Activated CD4-positive, CD25-positive, alpha-beta regulatory T cell treated with anti-CD3 and anti-CD28 coated beads, Interleukin-2, amount 50 U/mL, for 16 hours (primary cell): ENCODE data around the gene MXD1.

ENCODE experiments used
- DNase-seq: peaks from one replicate; pipeline ENCODE4 v3.0.0-alpha.2; 2020; ENCODE audit warnings: low read depth, low spot score

MXD1 gene

DNA sequence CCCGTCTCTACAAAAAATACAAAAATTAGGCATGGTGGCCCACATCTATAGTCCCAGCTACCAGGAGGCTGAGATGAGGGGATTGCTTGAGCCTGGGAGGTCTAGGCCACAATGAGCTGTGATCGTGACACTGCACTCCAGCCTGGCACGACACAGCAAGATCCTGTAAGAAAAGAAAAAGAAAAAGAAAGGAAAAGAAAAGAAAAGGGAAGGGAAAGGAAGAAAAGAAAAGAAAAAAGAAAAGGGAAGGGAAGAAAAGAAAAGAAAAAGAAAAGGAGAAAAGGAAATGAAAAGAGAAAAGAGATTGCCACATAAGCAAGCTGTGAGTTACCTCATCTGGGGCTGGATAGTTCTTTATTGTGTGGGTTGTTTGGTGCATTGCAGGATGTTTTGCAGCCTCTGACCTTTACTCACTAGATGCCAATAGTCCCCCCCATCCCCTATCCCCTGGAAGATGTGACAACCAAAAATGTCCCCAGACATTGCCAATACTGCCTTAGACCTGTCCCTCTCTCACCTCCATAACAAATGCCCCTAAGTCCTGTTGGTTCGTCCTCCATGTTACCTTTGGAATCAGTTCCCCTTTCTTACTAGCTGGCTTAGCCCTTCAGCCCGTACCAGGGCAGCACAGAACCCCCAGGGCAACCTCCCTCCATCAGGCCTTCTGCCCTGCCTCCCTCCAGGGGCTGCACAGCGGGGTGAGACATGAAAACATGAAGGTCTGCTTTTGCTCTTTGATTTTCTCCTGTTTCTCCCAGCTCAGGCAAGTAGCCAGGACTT lies 37.6 kb downstream of the MXD1 start:
- no peak for DNase-seq

DNA sequence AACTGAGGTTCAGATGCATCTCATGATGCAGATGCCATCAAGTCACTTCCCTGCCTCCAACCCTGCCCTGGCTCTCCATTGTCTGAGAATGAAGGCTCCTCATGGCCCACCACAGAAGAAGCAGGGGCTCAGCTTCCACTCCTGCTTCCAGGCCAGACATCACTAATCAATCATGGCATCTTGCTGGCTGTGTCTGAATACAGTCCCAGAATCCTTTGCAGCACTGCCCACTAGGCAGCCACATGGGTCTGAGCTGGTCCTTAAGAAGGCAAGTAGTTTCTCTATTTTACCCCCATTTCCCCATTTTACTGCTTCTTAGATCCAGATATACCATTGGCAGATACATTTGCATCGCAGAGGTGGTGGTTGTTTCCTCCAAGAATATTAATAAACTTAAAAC lies 39.2 kb downstream of the MXD1 start:
- DNase-seq, result no peak

DNA sequence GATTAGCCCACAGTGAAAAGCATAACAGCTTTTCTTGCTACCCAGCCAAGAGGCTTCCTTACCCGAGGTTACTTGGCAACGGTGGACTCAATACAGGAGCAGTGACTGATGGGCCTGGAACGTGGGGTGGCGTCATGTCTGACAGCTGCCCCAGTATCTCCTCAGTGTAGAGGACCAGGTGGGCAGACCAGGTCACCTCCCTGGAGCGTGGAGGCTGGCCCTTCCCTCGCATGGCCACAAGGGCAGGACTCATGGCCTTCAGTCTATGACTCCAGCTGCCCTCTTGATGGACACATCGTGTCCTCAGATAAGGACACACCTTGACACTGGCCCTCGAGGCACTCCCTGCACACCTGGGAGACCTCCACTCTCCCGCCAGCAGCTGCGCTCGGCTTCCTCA lies 40.1 kb downstream of the MXD1 start:
- DNase-seq, result no peak

DNA sequence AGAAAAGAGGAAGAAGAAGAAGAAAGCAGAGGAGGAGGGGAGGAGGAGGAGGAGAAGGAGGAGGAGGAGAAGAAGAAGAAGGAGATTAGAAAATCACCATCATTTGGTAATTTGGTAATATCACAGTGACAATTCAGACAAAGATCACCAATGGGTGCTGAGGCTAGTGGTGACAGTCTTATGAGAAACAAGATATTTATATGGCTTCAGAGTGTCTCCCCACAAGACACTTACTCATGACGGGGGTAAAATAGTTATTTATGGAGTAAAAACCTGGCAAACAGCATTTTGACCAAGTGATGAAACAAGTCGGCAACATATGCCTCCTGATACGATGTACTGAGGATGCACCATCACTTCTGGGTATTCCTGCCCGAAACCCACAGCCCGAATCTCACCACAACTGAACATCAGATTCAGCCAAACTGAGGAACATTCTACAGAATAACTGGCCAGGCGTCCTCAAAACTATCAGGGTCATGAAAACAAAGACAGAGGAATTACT lies 41.6 kb downstream of the MXD1 start:
- no peak for DNase-seq

DNA sequence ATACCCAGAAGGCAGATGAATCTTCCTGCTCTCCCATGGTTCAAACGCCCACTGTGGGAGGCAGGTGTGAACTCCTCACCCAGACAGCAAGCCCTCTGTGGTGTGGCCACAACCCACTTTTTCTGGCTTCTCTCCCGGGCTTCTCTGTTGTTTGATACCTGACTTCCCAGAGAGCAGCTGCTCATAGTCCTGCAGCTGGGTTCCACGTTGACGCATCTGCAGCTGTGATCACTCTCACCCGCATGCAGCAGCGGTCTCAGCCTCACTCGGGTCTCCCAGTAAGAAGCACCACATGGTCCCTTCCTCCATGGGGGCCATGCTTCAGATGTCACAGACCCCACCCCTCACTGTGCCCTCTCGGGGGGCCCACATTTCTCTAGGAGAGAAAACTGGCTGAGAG lies 43.1 kb downstream of the MXD1 start:
- no peak for DNase-seq

DNA sequence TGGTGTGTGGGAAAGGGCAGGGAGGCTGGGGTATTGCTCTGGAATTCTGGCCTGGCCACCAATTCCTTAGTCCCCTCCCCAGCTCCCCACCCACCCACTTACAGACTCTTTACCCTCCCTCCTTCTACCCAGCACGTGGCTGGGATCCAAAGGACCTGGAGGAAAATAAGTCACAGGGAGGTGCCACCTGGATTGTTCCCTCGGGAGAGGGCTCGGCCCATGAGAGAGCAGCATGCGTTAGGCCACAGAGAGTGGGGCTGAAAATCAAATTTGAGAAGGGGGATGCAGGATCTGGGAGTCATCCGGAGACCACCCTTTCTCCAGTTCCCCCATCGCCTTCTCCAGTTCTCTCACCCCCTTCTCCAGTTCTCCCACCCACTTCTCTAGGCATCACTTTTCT lies 43.6 kb downstream of the MXD1 start:
- DNase-seq, result no peak

DNA sequence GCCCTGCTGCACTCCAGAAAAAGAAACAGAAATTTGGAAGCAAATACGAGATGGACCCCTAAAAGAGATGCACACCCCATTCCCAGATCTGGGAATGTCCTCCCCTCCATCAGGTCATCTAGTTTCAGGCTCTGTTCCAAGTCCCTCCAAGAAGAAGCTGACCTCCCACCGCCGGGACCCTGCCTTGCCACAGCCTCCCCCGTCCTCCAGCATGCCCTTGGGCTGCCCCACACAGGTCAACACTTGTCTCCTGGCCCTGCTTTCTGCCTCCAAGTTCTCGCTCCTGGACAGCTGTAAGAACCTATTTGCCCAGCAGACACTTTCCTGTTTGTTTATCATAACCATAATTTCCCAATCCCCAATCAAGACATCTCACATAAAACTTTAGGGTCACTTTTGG lies 44.5 kb downstream of the MXD1 start:
- no peak for DNase-seq

DNA sequence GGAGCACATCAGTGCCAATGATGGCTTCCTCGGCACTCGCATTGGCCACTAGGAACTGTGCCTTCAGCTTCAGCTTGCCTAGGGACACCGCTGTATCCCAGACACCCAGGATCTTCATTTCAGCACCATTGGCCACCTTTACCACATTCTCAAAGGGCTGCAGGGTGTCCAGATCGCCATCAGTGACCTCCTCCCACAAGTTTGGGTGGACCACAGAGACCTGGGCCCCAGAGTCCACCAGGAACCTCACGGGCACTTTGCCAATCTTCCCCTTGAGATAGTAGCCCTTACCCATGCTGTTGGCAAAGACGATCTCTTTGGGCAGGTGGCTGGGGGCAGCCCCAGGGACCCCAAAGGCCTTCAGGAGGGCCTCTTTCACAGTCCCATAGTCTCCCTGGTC lies 45.9 kb downstream of the MXD1 start:
- no peak for DNase-seq

DNA sequence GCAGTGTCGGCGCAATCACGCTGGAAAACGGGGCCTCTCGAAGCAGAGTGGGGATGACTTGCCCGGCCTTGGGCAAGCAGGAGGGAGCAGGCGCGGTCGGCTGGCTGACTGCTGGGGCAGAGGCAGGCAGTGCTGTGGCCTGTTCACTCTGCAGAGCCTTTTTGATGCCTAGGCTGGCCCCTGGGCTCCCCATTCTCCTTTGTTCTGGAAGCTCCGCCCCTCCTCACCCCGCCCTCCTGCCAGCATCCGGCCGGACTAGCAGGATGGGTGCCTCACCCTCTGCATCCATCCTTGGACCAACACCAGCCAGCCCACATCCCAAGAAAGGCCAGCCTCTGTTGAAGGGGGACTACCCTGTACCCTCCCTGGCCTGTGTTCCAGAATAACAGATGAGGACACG lies 46.6 kb downstream of the MXD1 start, which contains the start of gene ASPRV1:
ASPRV1 (minus strand) TSS at position 136 of the 400 bp plus-strand sequence. CDS start 195 bp downstream, outside the sequence.
- DNase-seq, result no peak

DNA sequence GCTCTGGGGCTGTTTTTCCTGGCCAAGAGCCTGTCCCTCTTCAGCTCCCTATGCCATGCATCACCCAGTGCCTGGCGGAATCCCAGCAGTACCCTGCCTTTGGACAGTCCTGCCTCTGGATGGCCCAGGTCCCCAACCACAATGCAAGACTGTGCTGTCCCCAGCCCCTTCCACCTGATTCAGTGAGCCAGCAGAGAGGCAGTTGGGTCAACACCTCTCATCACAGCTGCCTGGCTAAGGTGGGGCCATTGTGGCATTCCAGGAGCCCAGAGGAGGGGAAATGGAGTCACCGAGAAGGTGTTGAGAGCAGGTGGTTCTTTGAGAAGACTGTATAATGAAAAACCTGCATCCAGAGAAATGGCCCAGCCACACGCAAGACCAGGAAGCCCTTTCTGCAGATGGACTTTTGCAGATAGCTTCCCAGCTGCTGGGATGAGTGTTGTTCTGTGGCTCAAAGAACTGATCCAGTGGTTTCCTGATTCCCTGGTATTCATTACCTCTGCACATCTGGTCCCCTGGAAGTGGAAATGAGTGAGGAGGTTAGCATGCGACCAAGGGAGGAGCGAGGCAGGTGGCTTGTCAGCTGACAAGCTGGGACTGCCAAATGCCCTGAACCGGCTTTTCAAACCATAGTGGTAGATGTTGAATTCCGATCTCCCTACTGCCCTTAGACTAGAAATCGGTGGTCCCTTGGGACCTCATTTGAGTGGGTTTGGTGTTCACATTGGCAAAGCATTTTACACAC lies 48.2 kb downstream of the MXD1 start:
- no peak for DNase-seq

DNA sequence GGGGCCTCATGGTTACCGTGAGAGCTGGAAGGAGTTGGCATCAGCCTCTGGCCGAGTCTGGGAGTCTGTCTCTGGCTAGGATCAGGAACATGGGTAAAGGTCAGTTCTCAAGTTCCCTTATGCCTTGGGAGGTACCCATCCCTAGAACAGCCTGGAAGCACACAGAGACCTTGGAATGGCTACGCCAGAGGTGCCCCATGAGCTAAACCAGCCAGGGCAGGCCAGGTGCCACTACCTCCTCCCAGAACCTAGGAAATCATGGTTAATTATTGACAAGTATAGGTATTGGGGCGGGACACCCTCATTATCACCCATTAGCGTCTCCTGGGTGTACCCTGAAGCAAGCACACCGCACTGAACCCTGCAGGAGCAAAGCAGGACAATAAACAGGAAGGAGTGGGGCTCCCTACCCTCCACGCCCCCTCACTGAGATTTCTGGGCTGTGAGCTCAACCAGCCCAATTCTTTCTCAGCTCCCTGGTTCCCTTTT lies 49.5 kb downstream of the MXD1 start:
- DNase-seq, result no peak

DNA sequence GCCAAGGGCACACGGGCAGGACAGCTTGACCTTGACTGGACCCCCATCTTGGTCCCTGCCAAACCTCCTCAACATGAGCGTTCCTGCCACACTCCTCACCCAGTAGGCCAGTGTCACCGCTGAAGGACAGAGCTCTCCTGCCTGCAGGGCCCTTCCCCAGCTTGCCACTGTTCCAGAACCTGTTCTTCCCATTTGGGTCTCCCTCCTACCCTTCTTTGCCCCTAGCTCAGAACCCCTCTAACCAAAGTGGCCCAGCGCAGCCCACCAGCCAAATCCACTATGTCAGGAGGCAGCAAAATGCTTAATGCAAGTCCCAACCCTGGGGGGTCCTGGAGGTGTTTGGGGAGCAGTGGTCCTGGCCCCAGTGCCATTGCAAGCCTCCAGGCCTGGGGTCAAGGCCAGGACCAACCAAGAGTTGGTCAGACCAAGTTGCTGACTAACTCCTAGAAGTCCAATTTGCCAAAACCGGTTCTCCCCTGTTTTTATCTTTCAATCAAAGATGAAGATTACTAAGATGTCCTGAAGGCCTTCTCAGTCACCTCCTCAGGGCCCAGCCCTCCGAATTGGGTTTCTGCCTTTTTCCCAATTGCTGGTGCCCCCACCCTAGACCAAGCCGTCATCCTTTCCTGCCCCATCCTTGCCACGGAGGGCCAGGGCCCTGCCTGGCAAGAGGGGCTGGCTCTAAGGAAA lies 51.0 kb downstream of the MXD1 start:
- DNase-seq, result no peak

DNA sequence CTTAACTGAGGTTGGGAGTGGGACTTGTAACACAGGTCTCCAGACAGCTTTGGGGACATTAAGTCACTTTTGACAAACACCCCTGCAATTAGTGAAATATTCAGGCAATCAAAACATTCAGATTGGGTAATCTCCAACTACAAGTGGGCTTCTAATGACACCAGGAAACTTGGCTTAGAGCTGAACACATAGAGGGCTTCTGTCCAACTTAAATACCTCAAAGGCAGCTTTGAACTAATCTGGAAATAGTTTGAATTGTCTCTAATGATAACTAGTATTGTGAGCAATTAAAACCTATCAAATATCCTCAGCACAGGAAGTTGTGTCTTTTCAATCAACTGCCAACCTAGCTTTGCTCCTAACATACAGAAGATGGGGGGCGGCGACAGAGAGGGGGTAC lies 51.6 kb downstream of the MXD1 start:
- DNase-seq, result no peak

DNA sequence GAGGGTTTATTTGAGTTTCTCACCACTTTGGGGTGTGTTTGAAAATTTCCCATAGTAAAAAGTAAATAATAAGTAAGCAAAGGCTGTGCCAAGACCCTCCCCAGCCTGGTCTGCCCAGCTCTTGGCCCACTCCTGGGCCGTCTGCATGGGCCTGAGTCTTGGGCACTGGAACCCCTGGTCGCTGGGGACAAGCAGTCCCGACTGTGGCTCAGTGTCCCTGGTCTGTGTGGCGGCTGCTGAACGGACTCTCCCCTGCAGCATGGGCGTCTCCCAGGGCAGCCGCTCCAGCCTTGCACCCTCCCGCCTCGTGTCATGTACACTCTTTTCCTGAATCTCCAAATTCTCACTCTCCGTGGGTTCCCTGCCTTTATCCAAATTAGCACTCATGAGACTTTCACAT lies 53.7 kb downstream of the MXD1 start:
- DNase-seq, result no peak

DNA sequence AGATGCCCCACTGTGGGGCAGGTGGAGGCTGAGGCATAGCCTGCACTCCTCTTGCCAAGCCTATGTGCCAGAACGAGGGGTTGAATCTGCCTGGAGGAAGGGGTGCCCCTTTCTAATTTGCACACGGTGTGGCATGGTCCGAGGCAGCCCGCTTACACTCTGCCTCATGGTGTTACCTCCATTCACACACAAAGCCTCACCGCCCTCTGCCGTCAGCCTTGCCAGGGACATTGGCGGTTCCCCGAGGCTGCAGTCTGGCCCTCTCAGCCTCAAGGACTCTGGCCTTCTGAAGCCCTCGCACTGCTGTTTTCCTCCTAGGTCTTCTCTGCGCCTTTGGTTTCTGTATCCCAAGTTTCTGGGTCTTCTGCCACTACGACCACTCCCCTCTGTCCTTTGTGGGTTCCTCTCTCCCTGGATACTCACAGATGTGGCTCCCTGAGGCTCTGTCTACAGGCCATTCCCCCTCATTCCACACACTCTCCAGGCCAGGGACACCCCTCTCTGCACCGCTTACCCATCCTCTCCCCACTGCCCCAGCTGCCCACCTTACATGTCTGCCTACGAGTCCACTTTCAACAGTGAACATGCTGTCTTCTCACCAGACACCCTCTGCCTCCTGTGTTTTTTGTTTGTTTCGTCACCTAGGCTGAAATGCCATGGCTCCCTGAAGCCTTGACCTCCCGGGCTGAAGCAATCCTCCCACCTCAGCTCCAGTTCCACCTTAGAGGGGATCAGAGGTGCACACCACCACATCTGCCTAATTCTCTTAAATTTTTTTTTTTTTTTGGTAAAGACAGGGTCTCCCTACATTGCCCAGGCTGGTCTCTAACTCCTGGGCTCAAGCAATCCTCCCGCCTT lies 54.4 kb downstream of the MXD1 start:
- DNase-seq, result no peak

DNA sequence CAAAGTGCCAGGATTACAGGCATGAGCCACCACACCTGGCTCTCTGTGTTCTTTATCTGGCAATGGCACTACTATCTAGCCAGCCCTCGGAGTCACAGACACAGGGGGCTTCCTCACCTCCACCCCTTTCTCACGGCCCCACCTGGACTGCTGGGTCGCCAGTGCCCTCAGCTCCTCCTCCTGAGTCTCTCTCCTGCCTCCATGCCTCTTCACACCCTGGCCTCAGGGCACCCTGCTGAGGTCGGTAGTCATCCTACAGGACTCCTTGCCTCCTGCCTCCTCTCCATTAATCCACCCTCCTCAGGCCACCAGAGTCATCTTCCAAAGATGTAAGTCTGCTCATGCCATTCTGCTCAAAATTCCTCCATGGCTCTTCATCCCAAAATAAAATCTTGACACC lies 55.1 kb downstream of the MXD1 start:
- DNase-seq, result no peak

DNA sequence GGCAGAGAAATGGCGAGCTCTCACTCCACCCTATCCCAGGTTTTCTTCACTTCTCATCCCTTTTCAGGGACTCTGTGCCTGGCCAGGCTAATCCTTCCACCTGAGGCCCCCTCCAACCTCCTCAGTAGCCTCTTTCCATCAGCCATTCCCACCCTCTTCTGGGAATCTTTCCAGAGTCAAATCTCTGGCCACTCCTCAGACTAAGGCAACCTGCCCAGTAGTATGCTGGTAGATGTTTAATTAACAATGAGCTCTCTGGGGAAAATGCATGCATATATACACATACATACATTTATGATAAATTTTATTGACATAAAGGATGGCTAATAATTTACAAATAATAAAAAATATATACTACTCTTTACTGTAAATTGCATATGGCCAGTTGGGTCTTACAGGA lies 57.9 kb downstream of the MXD1 start:
- DNase-seq, result no peak

DNA sequence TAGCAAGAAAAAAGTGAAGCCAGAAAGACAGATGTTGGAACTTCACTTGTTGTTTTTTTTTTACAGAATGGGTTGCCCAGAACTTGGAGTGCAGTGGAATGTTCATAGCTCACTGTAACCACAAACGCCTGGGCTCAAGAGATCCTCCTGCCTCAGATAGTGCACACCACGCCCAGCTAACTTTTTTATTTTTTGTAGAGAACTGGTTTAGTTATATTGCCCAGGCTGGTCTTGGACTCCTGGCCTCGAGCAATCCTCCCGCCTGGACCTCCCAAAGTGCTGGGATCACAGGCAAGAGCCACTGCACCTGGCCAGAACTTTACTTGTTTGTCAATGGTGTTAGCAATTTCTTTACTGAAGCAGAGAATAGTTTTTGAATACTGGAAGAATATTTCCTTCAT lies 58.4 kb downstream of the MXD1 start:
- DNase-seq, result no peak

DNA sequence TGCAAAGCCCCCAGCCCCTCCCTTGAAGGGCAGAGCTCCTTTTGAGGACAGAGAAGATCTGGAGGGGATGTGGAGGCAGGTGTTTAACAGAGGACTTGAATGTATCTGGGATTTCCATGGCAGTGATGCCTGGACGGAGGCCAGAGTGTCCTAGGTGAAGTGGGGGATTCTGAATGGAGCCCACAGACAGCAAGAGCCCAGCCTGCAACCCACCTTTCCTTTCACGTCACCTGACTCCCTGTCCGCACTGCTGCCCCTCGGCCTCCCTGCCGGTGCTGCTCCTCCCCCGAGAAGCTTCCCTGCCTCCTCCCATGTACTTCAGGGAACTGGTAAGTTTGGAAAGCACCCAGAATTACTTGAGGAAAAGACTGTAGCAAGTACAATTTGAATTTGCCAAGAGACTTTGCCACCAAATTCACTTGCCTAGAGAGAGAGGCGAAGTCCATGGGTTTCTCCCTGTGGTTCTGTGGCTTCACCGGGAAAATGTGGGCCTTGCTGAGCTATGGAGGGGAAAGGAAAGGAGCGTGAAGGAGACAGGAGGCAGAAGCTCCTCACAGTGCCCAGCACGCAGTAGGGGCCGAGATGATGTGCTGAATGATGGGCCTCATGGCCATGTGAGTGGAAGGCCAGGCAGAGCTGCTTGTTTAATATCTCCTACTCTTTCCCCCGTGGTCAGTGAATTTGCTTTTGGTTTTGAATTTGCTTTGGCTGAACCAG lies 60.4 kb downstream of the MXD1 start:
- no peak for DNase-seq

DNA sequence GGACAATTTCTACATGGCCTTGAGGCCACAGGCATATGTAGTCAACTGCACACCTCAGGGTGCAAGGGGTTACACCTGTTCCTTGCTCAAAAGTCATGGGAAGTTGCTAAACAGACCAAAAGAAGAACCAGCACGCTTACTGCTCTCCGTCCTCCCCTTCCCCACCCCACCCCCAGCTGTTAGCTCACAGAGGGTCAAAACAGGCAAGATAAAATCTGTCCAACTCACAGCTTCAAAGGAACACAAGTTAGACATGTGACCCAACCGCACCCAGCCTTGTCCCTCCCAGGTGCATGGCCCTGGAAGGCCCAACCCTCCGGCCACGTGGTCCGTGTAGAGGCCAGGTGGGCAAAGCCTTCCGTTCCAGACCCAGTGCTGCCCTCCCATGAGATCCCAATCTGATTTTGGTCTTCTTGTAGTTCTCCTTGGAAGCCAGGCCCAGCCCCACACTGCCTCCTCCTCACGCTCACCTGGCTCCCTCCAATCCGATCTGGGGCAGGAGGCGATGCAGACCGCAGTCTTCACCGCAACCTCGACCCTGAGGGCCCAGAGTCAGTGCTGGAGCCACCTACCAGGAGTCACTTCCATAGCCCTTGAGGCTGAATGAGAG lies 61.0 kb downstream of the MXD1 start:
- no peak for DNase-seq
